Lung (tissue), 4 donors: Measurements from ENCODE around the gene NEIL3. TPM values are rescaled to one million over a fixed set of nuclear protein-coding genes. Genes with fewer than 3 reads are reported as not detected.

Experiments
- polyA plus RNA-seq, 2 donors: library from polyadenylated mRNA; stranded (reverse); fragments of 200-250 nt; gene quantifications; one replicate each; pipeline ENCODE4 v1.2.1, GENCODE V29; 2013
- total RNA-seq, 2 donors: library from RNA; depleted of rRNA in 1 of 2; stranded (reverse); fragments of >200 nt in 1 of 2; gene quantifications; one replicate each; pipeline ENCODE4 v1.2.1, GENCODE V29; 2014 to 2021
- donor health status: Bipolar disorder and iron deficiency.
- donor health status: healthy.
- donor health status: DM: yes; HTN: yes; CAD: no.

The NEIL3 gene
- total and polyA plus RNA-seq, 4 donors, result 0.22 to 2.0 (median 0.32) TPM

Other genes starting within 250 kb of the NEIL3 start
- gene AGA, start 132.6 kb downstream of the NEIL3 start, total RNA-seq, result 10 to 100 TPM; 21.4 to 25.3 TPM
- 10 to 100 TPM; 13.3 to 19.0 TPM for gene AGA, start 132.6 kb downstream of the NEIL3 start, polyA plus RNA-seq